CD4-positive, alpha-beta T cell treated with Interleukin-21 for 1 hour (primary cell): ENCODE measurements around the gene CRELD2.
A peak's percentile ranks its signal among the peaks of the same experiment; 100 is the strongest.

Experiments
- DNase-seq: peaks from one replicate; pipeline ENCODE4 v3.0.0-alpha.2; 2020

Gene CRELD2

GRCh38 chr22:49917974-49918910 lies at the start of gene CRELD2, which contains the start of gene ALG12:
CRELD2 (plus strand) TSS chr22:49918634; CDS start chr22:49918770, 136 bp downstream.
ALG12 (minus strand) TSS chr22:49918438; CDS start chr22:49913765, 4,673 bp downstream.
- DNase-seq = peak; percentile 97

- no peak for DNase-seq
These were observed 49.2 kb upstream of the CRELD2 start for GRCh38 chr22:49869086-49869830.

GRCh38 chr22:49869845-49870712 lies 48.4 kb upstream of the CRELD2 start:
- DNase-seq = peak; percentile 68

- no peak for DNase-seq
These were observed 47.0 kb upstream of the CRELD2 start for GRCh38 chr22:49871482-49871881.

GRCh38 chr22:49872347-49872746 lies 46.1 kb upstream of the CRELD2 start:
- no peak for DNase-seq

- no peak for DNase-seq
These were observed 45.0 kb upstream of the CRELD2 start for GRCh38 chr22:49873228-49873940.

GRCh38 chr22:49877642-49878041 lies 40.8 kb upstream of the CRELD2 start:
- no peak for DNase-seq

- DNase-seq = no peak
These were observed 40.2 kb upstream of the CRELD2 start for GRCh38 chr22:49878206-49878605.

GRCh38 chr22:49879871-49880270 lies 38.6 kb upstream of the CRELD2 start:
- no peak for DNase-seq

GRCh38 chr22:49880281-49880680 lies 38.2 kb upstream of the CRELD2 start:
- no peak for DNase-seq

GRCh38 chr22:49881856-49882255 lies 36.6 kb upstream of the CRELD2 start:
- no peak for DNase-seq

GRCh38 chr22:49882519-49883293 lies 35.7 kb upstream of the CRELD2 start:
- no peak for DNase-seq

GRCh38 chr22:49883294-49883640 lies 35.2 kb upstream of the CRELD2 start:
- DNase-seq = no peak

GRCh38 chr22:49884075-49884474 lies 34.4 kb upstream of the CRELD2 start:
- DNase-seq = no peak

- DNase-seq = no peak
These were observed 33.8 kb upstream of the CRELD2 start for GRCh38 chr22:49884503-49885260.

- no peak for DNase-seq
These were observed 33.2 kb upstream of the CRELD2 start for GRCh38 chr22:49885281-49885680.

GRCh38 chr22:49885881-49886280 lies 32.6 kb upstream of the CRELD2 start:
- DNase-seq = no peak

- DNase-seq = no peak
These were observed 31.9 kb upstream of the CRELD2 start for GRCh38 chr22:49886346-49887063.

GRCh38 chr22:49887064-49887451 lies 31.4 kb upstream of the CRELD2 start:
- DNase-seq = no peak

GRCh38 chr22:49887702-49888101 lies 30.7 kb upstream of the CRELD2 start:
- no peak for DNase-seq
